Measurements from ENCODE around the gene GLT1D1.

GLT1D1 gene

DNA sequence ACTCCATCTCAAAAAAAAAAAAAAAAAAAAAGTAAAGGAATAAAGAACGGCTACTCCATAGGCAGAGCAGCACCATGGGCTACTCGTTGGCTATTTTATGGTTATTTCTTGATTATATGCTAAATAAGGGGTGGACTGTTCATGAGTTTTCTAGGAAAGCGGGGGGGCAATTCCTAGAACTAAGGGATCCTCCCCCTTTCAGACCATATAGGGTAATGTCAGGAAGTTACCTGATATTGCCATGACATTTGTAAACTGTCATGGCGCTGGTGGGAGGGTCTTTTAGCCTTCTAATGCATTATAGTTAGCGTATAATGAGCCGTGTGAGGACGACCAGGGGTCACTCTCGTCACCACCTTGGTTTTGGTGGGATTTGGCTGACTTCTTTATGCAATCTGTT, 142.3 kb downstream of the GLT1D1 start:
- TF ChIP-seq SPI1 (IDR thresholded peaks at IDR 0.05; ENCODE audit: low read depth, low read length), result no peak
- no peak for TF ChIP-seq POLR2AphosphoS5 (IDR thresholded peaks at IDR 0.05; ENCODE audit: low read depth, low read length)
- no peak for TF ChIP-seq TAF1 (IDR thresholded peaks at IDR 0.05; ENCODE audit: low read depth, low read length)
- TF ChIP-seq POU2F2 (IDR thresholded peaks at IDR 0.05; ENCODE audit: low read depth, low read length), result no peak
- no peak for TF ChIP-seq PAX5 (IDR thresholded peaks at IDR 0.05; ENCODE audit: insufficient read depth, low read length, severe bottlenecking)
- no peak for TF ChIP-seq POLR2A (IDR thresholded peaks at IDR 0.05; ENCODE audit: low read depth, low read length)
- FAIRE-seq, result no peak
- DNase-seq (ENCODE audit: insufficient read length, low spot score), result no peak

DNA sequence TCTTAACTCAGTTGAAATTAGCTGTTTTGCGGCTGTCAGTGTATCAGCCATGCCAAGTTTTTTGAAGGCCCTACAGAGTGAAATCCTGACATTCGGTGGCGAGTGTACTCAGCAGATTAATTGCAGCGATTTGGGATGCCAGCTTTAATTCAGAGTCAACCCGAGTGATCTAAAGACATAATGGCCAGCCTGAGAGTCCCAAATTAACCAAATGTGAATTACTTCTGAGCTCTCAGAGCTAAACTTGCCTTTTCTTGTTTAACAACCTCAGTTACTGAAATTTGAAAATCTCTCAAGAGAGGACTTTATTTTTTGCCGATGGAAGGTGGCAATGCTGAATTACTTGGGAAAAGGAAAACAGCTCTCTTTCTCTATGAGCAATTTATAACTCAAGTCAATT, 148.5 kb downstream of the GLT1D1 start:
- DNase-seq (ENCODE audit: insufficient read length, low spot score) (no peak), FAIRE-seq (no peak)
- TF ChIP-seq POU2F2 (IDR thresholded peaks at IDR 0.05; ENCODE audit: low read depth, low read length), result no peak

DNA sequence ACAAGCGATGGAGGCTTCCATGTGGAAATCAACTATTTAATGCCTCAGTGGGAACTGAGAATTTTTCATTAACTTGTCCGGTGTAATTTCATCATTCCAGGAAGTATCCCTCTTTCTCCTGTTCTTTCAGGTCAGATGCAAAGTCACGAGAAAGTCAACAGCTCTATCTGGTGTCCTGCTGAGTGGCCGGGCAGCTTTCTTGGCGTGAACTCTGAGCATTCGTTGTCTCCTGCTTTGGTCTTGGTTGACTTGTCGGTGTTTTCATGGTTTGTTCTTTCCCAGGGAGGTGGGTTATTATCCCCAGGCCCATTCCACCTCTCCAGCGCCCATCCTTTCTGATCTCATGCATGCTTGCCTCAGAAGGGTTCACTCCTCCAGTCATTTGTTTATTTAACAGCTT, 149.1 kb downstream of the GLT1D1 start:
- FAIRE-seq (no peak), DNase-seq (ENCODE audit: insufficient read length, low spot score) (no peak)
- TF ChIP-seq POLR2A (IDR thresholded peaks at IDR 0.05; ENCODE audit: low read depth, low read length) (no peak), PAX5 (IDR thresholded peaks at IDR 0.05; ENCODE audit: insufficient read depth, low read length, severe bottlenecking) (no peak)

DNA sequence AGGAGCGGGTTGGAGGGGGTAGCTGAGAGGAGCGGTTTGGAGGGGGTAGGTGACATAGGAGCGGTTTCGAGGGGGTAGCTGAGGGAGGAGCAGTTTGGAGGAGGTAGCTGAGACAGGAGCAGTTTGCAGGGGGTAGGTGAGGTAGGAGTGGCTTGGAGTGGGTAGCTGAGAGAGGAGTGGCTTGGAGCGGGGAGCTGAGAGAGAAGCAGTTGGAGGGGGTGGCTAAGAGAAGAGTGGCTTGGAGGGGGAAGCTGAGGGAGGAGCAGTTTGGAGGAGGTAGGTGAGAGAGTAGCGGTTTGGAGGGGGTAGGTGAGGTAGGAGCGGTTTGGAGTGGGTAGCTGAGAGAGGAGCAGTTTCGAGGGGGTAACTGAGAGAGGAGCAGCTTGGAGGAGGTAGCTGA, 152.1 kb downstream of the GLT1D1 start:
- DNase-seq (ENCODE audit: insufficient read length, low spot score) (no peak), FAIRE-seq (no peak)
- no peak for TF ChIP-seq POLR2AphosphoS5 (IDR thresholded peaks at IDR 0.05; ENCODE audit: low read depth, low read length)
- no peak for TF ChIP-seq TAF1 (IDR thresholded peaks at IDR 0.05; ENCODE audit: low read depth, low read length)
- TF ChIP-seq SPI1 (IDR thresholded peaks at IDR 0.05; ENCODE audit: low read depth, low read length), result no peak
- no peak for TF ChIP-seq PAX5 (IDR thresholded peaks at IDR 0.05; ENCODE audit: insufficient read depth, low read length, severe bottlenecking)

DNA sequence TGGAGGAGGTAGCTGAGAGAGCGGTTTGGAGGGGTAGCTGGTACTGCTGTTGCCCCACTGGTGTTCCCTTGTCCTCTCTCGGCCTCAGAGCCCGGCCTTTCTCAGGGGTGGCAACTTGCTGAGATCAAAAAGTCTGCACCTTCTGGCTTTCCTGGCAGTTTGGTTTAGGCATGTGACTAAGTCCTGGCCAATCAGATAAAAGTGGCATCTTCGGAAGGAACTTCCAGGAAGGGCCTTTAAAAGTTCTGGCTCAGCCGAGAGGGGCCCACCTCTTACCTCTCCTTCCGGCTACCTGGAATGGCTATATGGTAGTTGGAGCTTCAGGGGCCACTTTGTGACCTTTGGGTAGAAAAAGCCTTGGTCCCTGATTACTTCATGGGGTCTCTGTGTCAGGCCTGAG, 152.6 kb downstream of the GLT1D1 start:
- no peak for TF ChIP-seq POLR2A (IDR thresholded peaks at IDR 0.05; ENCODE audit: low read depth, low read length)
- TF ChIP-seq POLR2AphosphoS5 (IDR thresholded peaks at IDR 0.05; ENCODE audit: low read depth, low read length), result no peak
- no peak for TF ChIP-seq TAF1 (IDR thresholded peaks at IDR 0.05; ENCODE audit: low read depth, low read length)
- no peak for TF ChIP-seq SPI1 (IDR thresholded peaks at IDR 0.05; ENCODE audit: low read depth, low read length)
- TF ChIP-seq POU2F2 (IDR thresholded peaks at IDR 0.05; ENCODE audit: low read depth, low read length), result no peak
- TF ChIP-seq PAX5 (IDR thresholded peaks at IDR 0.05; ENCODE audit: insufficient read depth, low read length, severe bottlenecking), result no peak
- no peak for FAIRE-seq

DNA sequence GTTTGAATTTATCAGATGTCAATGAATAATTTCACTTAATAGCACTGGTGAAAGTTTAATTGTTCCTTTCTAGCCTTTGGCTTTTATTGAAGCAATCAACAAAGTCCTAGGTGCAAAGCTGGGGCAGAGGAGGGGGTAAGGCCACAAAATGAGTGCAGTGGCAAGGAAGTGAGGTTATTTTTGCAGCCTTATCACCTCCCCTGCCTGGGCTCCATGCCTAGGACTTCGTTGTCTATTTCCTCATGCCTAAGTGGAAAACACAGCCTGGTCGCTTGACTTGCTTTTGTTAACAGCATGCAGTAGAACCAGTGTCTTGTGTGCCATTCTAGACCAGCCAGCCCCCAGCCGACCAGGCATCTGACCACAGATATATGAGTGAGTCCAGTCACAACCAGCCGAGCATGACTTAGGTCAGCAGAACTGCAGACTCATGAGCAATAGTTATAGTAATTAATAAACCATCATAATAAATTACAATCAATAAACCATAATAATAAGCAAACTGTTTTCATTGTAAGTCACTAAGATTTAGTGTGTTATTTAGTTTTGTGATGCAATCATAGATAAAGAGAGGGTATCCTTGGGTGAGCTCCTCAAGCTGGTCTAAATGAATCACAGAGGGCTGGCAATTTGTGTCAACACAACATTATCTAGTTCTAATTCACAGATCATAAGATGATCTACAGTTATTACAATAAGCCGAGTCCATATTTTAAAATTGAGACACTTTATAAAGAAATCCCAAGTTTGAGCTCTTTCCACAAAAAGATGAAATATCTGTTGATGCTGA, 156.8 kb downstream of the GLT1D1 start:
- DNase-seq (ENCODE audit: insufficient read length, low spot score), result no peak
- TF ChIP-seq POLR2A (IDR thresholded peaks at IDR 0.05; ENCODE audit: low read depth, low read length) (no peak), SPI1 (IDR thresholded peaks at IDR 0.05; ENCODE audit: low read depth, low read length) (no peak), POU2F2 (IDR thresholded peaks at IDR 0.05; ENCODE audit: low read depth, low read length) (no peak), POLR2AphosphoS5 (IDR thresholded peaks at IDR 0.05; ENCODE audit: low read depth, low read length) (no peak), TAF1 (IDR thresholded peaks at IDR 0.05; ENCODE audit: low read depth, low read length) (no peak), PAX5 (IDR thresholded peaks at IDR 0.05; ENCODE audit: insufficient read depth, low read length, severe bottlenecking) (no peak)
- no peak for FAIRE-seq

More for the DNA sequence above, 152.6 kb downstream of the GLT1D1 start:
- DNase-seq (ENCODE audit: insufficient read length, low spot score), result no peak

DNA sequence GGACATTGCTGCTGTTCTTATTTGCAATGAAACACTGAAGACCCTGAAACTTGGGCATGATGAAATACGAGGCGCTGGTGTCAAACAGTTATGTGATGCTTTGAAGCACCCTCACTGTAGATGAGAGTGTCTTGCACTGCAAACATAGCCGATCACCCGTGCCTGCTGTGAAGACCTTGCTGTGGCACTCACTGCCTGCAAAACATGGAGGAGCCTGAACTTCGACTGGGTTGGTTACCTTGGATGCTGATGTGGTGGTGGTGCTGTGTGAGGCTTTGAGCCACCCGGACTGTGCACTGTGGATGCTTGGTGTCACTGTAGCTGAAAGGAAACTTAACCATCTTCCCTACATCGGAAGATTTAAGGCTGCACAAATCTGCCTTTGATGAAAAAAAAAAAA, 162.9 kb downstream of the GLT1D1 start:
- TF ChIP-seq POLR2AphosphoS5 (IDR thresholded peaks at IDR 0.05; ENCODE audit: low read depth, low read length) (no peak), SPI1 (IDR thresholded peaks at IDR 0.05; ENCODE audit: low read depth, low read length) (no peak), POLR2A (IDR thresholded peaks at IDR 0.05; ENCODE audit: low read depth, low read length) (no peak), TAF1 (IDR thresholded peaks at IDR 0.05; ENCODE audit: low read depth, low read length) (no peak), PAX5 (IDR thresholded peaks at IDR 0.05; ENCODE audit: insufficient read depth, low read length, severe bottlenecking) (no peak), POU2F2 (IDR thresholded peaks at IDR 0.05; ENCODE audit: low read depth, low read length) (no peak)
- FAIRE-seq (no peak), DNase-seq (ENCODE audit: insufficient read length, low spot score) (no peak)

DNA sequence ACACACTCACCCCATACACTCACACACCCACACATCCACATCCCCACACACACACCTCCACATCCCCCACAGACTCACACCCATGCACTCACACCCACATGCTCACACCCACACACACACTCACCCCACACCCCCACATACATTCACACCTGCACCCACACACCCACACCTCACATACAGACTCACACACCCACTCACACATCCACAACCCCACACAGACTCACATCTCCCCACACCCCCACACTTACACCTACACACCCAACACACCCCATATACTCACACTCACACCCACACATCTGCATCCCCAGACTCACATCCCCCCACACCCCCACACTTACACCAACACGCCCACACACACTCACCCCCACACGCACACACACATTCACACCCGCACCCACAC, 171.8 kb downstream of the GLT1D1 start:
- DNase-seq (ENCODE audit: insufficient read length, low spot score) (no peak), FAIRE-seq (no peak)
- TF ChIP-seq POLR2A (IDR thresholded peaks at IDR 0.05; ENCODE audit: low read depth, low read length) (no peak), SPI1 (IDR thresholded peaks at IDR 0.05; ENCODE audit: low read depth, low read length) (no peak)

DNA sequence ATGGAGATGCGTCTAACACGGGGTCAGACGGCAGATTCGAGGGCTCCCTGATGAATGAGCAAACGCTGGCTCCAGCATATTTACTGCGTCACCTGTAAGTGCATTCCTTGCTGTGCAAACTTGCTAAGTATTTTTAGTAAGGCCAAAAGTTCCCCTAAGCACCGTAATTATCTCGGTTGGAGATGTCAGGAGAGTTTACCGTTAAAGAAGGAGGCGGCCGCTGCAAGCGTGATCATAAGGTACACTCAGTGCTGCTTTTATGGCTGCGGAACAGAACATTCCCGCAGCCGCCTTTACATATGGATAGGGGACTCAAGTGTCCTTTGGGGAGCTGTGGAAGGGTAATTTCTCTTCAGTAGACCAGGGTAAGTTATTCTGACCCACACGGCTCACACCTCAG, 175.6 kb downstream of the GLT1D1 start:
- DNase-seq (ENCODE audit: insufficient read length, low spot score) (no peak), FAIRE-seq (no peak)
- TF ChIP-seq SPI1 (IDR thresholded peaks at IDR 0.05; ENCODE audit: low read depth, low read length), result no peak
- TF ChIP-seq POU2F2 (IDR thresholded peaks at IDR 0.05; ENCODE audit: low read depth, low read length), result no peak
- TF ChIP-seq POLR2AphosphoS5 (IDR thresholded peaks at IDR 0.05; ENCODE audit: low read depth, low read length), result no peak
- TF ChIP-seq TAF1 (IDR thresholded peaks at IDR 0.05; ENCODE audit: low read depth, low read length), result no peak
- no peak for TF ChIP-seq POLR2A (IDR thresholded peaks at IDR 0.05; ENCODE audit: low read depth, low read length)
- no peak for TF ChIP-seq PAX5 (IDR thresholded peaks at IDR 0.05; ENCODE audit: insufficient read depth, low read length, severe bottlenecking)

All from GM12891 (cell line).